ENCODE measurements around the gene ZNF593OS. TPM values are rescaled to one million over a fixed set of nuclear protein-coding genes. Genes with fewer than 3 reads are reported as not detected.

ZNF593OS gene
- total and polyA plus RNA-seq, 10 donors, result 0.26 to 0.43 (median 0.26) TPM; not detected in 7

- WGBS, 5 donors, result 74 to 89% (median 82%) methylated on average over 5 to 11 of the region's 11 CpGs
- no peaks in the 10 kb centered on the region for H3K36me3 ChIP-seq
- intact Hi-C loops (cut with DNase I; ENCODE audit: low total_unique reads), result no loop called here
- no peak for DNase-seq
- H3K27me3 ChIP-seq (replicated peaks in 1 of 7), result peaks cover 0 to 22% (median 0%) of the 10 kb centered on the region in 7 donors
- no peak overlapping the region for H3K27ac ChIP-seq
- no peaks in the 10 kb centered on the region for H3K9me3 ChIP-seq
- no peaks in the 10 kb centered on the region for H3K4me1 ChIP-seq
- TF ChIP-seq, protein P1, sequence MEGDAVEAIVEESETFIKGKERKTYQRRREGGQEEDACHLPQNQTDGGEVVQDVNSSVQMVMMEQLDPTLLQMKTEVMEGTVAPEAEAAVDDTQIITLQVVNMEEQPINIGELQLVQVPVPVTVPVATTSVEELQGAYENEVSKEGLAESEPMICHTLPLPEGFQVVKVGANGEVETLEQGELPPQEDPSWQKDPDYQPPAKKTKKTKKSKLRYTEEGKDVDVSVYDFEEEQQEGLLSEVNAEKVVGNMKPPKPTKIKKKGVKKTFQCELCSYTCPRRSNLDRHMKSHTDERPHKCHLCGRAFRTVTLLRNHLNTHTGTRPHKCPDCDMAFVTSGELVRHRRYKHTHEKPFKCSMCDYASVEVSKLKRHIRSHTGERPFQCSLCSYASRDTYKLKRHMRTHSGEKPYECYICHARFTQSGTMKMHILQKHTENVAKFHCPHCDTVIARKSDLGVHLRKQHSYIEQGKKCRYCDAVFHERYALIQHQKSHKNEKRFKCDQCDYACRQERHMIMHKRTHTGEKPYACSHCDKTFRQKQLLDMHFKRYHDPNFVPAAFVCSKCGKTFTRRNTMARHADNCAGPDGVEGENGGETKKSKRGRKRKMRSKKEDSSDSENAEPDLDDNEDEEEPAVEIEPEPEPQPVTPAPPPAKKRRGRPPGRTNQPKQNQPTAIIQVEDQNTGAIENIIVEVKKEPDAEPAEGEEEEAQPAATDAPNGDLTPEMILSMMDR (IDR thresholded peaks at IDR 0.05 in 8 of 11, conservative IDR thresholded peaks at IDR 0.05 in 3 of 11), result no peak
- H3K4me3 ChIP-seq, result no peak overlapping the region
Observed at GRCh38 chr1:26218906-26219494, 47.4 kb upstream of the ZNF593OS start.

GRCh38 chr1:26215246-26215645 lies 43.6 kb upstream of the ZNF593OS start:
- Histone ChIP-seq H3K27ac (no peak overlapping the region), H3K4me1 (no peaks in the 10 kb centered on the region), H3K9me3 (no peaks in the 10 kb centered on the region), H3K4me3 (no peak overlapping the region), H3K27me3 (replicated peaks in 1 of 7) (peaks cover 0 to 6% (median 0%) of the 10 kb centered on the region in 7 donors), H3K36me3 (no peaks in the 10 kb centered on the region)
- no peak for DNase-seq
- WGBS, 5 donors, result 44 to 63% (median 50%) methylated on average over 3 of the region's 3 CpGs
- intact Hi-C loops (cut with DNase I; ENCODE audit: low total_unique reads), result no loop called here
- TF ChIP-seq POLR2AphosphoS5 (IDR thresholded peaks at IDR 0.05), result no peak
- TF ChIP-seq, protein P1 (IDR thresholded peaks at IDR 0.05 in 8 of 11, conservative IDR thresholded peaks at IDR 0.05 in 3 of 11), result no peak
- no peak for TF ChIP-seq POLR2A (IDR thresholded peaks at IDR 0.05)

GRCh38 chr1:26213335-26213905 lies 41.8 kb upstream of the ZNF593OS start:
- TF ChIP-seq POLR2AphosphoS5 (IDR thresholded peaks at IDR 0.05) (no peak), POLR2A (IDR thresholded peaks at IDR 0.05) (no peak)
- TF ChIP-seq, protein P1 (IDR thresholded peaks at IDR 0.05 in 8 of 11, conservative IDR thresholded peaks at IDR 0.05 in 3 of 11), result no peak
- no peaks in the 10 kb centered on the region for H3K36me3 ChIP-seq
- intact Hi-C loops (cut with DNase I; ENCODE audit: low total_unique reads), result no loop called here
- H3K27me3 ChIP-seq (replicated peaks in 1 of 7), result no peaks in the 10 kb centered on the region
- H3K4me3 ChIP-seq, result no peak overlapping the region
- 85 to 98% (median 93%) methylated on average over 6 of the region's 6 CpGs for WGBS, 5 donors
- no peak for DNase-seq
- no peak overlapping the region for H3K27ac ChIP-seq
- no peaks in the 10 kb centered on the region for H3K4me1 ChIP-seq
- H3K9me3 ChIP-seq, result no peaks in the 10 kb centered on the region

DNA sequence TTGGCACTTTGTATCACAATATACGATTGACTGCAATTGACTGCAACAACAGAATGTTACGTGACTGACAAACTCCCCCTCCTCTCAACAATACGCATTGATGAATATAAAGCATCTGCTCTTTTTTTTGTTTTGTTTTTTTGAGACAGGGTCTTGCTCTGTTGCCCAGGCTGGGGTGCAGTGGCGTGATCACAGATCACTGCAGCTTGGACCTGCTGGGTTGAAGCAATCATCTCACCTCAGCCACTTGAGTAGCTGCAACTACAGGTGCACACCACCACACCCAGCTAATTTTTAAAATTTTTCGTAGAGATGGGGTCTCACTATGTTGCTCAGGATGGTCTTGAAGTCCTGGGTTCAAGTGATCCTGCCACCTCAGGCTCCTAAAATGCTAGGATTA lies 41.1 kb upstream of the ZNF593OS start:
- Histone ChIP-seq H3K27me3 (replicated peaks in 1 of 7) (no peaks in the 10 kb centered on the region), H3K4me1 (no peaks in the 10 kb centered on the region), H3K4me3 (no peak overlapping the region), H3K36me3 (no peaks in the 10 kb centered on the region), H3K27ac (no peak overlapping the region), H3K9me3 (no peaks in the 10 kb centered on the region)
- no peak for DNase-seq
- 85 to 96% (median 88%) methylated on average over 5 of the region's 5 CpGs for WGBS, 5 donors
- intact Hi-C loops (cut with DNase I; ENCODE audit: low total_unique reads), result no loop called here
- no peak for TF ChIP-seq POLR2A (IDR thresholded peaks at IDR 0.05)
- TF ChIP-seq, protein P1 (IDR thresholded peaks at IDR 0.05 in 8 of 11, conservative IDR thresholded peaks at IDR 0.05 in 3 of 11), result no peak
- no peak for TF ChIP-seq POLR2AphosphoS5 (IDR thresholded peaks at IDR 0.05)

Measured in spleen (tissue), 11 donors.